ENCODE results near the gene TWIST1.

The TWIST1 gene

GRCh38 chr7:19069842-19070241 is 47.6 kb downstream of the TWIST1 start:
- TF ChIP-seq EGR1 (IDR thresholded peaks at IDR 0.05) (no peak), USF1 (IDR thresholded peaks at IDR 0.05) (no peak), TEAD4 (IDR thresholded peaks at IDR 0.05) (no peak), RAD21 (IDR thresholded peaks at IDR 0.05; ENCODE audit: low read depth) (no peak), EP300 (IDR thresholded peaks at IDR 0.05; ENCODE audit: borderline replicate concordance) (no peak), FOXM1 (IDR thresholded peaks at IDR 0.05; ENCODE audit: borderline replicate concordance, low read depth) (no peak)

GRCh38 chr7:19066170-19066569 is 51.3 kb downstream of the TWIST1 start:
- TF ChIP-seq FOXM1 (IDR thresholded peaks at IDR 0.05; ENCODE audit: borderline replicate concordance, low read depth) (no peak), YY1 (IDR thresholded peaks at IDR 0.05; ENCODE audit: low read depth) (no peak), USF1 (IDR thresholded peaks at IDR 0.05) (no peak), CEBPB (IDR thresholded peaks at IDR 0.05) (no peak), EGR1 (IDR thresholded peaks at IDR 0.05) (no peak), NFIC (IDR thresholded peaks at IDR 0.05) (no peak), ZBTB7A (IDR thresholded peaks at IDR 0.05; ENCODE audit: low read depth) (no peak), MAX (IDR thresholded peaks at IDR 0.05) (no peak), TCF12 (IDR thresholded peaks at IDR 0.05; ENCODE audit: low read depth) (no peak), TAF1 (IDR thresholded peaks at IDR 0.05; ENCODE audit: low read depth) (no peak), REST (IDR thresholded peaks at IDR 0.05; ENCODE audit: low read depth) (no peak), CREB1 (IDR thresholded peaks at IDR 0.05; ENCODE audit: low read depth) (no peak), EP300 (IDR thresholded peaks at IDR 0.05; ENCODE audit: borderline replicate concordance) (no peak), TEAD4 (IDR thresholded peaks at IDR 0.05) (no peak), RAD21 (IDR thresholded peaks at IDR 0.05; ENCODE audit: low read depth) (no peak)
